Astrocyte of the cerebellum (primary cell): Measurements from ENCODE around the gene ATXN7L1.

Source experiments
- DNase-seq: peaks from one replicate; pipeline ENCODE4 v3.0.0-alpha.2; 2011; ENCODE audit warnings: low read depth
- H3K4me3 ChIP-seq: 2 replicates; pipeline ENCODE4 v1.5.1; 2011; ENCODE audit warnings: mild to moderate bottlenecking, low read depth, low read length, moderate library complexity
- in situ Hi-C: cut with HindIII; loops from 2 replicates; pipeline ENCODE4 v1.10.0; 2017; ENCODE audit warnings: low sequenced_read_pairs
- TF ChIP-seq, protein P1 (sequence below): IDR thresholded peaks from 2 replicates; pipeline ENCODE4 v1.5.1; 2012; ENCODE audit warnings: low read length, low read depth, moderate library complexity, mild to moderate bottlenecking; ENCODE audit errors: missing control alignments

ATXN7L1 gene

DNA sequence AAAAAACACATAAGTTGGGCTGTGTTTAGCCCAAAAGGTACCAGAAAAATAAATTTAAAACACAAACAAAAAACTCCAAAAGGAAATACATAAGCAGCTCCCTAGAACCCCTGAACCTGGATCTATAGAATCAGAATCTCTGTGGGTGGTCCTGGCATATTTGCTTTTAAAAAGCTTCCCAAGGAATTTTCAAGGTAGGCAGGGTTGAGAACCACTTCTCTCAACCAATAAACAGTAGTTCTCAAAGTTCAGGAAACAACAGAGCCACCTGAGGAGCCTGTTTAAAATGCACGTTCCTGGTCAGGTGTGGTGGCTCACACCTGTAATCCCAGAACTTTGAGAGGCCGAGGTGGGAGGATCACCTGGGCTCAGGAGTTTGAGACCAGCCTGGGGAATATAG is 12.5 kb downstream of the ATXN7L1 start:
- in situ Hi-C loops = no loop called here
- H3K4me3 ChIP-seq = no peak overlapping the region
- TF ChIP-seq, protein P1, sequence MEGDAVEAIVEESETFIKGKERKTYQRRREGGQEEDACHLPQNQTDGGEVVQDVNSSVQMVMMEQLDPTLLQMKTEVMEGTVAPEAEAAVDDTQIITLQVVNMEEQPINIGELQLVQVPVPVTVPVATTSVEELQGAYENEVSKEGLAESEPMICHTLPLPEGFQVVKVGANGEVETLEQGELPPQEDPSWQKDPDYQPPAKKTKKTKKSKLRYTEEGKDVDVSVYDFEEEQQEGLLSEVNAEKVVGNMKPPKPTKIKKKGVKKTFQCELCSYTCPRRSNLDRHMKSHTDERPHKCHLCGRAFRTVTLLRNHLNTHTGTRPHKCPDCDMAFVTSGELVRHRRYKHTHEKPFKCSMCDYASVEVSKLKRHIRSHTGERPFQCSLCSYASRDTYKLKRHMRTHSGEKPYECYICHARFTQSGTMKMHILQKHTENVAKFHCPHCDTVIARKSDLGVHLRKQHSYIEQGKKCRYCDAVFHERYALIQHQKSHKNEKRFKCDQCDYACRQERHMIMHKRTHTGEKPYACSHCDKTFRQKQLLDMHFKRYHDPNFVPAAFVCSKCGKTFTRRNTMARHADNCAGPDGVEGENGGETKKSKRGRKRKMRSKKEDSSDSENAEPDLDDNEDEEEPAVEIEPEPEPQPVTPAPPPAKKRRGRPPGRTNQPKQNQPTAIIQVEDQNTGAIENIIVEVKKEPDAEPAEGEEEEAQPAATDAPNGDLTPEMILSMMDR = no peak
- DNase-seq = no peak

DNA sequence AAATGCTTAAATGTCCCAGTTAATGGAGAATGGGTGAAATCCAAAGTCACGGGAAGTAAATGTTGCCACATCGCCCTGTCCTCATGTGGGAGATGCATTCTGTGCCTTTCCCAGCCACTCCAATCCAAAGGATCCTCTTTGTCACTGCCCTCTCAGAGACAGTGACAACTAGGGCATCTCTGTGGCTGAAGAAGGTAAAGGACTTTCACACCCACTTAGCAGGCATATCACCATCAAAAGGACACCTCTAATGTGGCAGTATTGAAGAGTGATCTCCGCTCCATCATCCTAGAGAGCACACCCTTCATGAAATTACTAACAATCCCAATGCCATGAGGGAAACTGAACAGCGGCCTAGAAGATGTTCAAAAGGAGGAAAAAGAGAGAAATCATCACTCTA is 13.6 kb downstream of the ATXN7L1 start:
- in situ Hi-C loops = no loop called here
- DNase-seq = no peak
- TF ChIP-seq, protein P1 = no peak
- no peak overlapping the region for H3K4me3 ChIP-seq

DNA sequence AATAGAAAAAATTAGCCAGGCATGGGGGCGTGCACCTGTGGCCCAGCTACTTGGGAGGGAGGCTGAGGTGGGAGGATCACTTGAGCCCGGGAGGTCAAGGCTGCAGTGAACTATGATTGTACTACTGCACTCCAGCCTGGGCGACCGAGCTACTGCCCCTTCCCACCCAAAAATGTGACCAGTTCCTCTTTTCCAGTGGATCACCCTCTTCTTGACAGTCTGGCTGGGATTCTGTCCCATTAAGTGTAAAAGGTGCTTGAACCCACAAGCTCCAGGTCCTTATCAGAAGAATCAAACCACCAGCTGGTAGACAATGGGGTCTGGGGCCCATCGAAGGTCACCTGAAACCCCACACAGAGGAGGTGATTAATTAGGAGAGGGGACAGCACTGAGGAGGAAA is 14.1 kb downstream of the ATXN7L1 start:
- in situ Hi-C loops = no loop called here
- H3K4me3 ChIP-seq = no peak overlapping the region
- DNase-seq = no peak
- TF ChIP-seq, protein P1 = no peak

DNA sequence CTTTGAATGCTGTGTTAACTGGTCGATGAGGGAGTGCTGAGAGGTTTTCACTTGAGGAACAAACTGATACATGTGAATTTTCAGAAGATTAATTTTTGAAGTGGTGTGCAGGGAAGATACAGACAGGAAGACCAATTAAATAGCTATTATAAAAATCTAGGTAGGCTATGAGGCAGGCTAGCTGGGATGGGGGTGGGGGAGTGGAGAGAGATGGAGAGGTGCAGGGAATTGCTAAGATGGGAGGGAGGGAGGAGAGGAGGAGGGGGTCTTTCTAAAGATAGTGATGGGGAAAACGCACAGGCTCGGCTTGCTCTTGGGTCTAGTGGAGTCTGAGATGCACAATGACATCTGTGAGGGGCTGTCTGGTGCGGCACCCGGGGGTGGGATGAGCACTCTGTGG is 15.2 kb downstream of the ATXN7L1 start:
- TF ChIP-seq, protein P1 = no peak
- no peak for DNase-seq
- in situ Hi-C loops = no loop called here
- no peak overlapping the region for H3K4me3 ChIP-seq

DNA sequence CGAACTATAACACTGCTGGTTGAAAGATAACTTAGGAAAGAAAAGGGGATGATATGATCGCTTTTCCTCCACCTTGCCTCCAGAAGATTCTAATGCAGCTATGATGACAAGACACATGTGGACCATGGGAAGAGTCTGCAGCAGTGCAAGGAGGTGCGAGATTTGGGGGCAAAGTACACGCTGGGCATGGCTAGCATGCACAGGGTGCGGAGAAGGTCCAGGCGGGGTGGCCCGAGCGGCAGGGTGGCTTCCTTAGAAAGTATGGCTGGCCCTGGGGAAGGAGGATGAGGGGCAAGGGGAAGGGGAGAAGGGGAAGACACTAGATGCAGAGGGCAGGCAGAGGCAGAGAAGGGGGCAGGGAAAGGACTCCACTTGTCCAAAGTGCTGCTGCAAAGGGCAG is 15.6 kb downstream of the ATXN7L1 start:
- DNase-seq = no peak
- TF ChIP-seq, protein P1 = no peak
- in situ Hi-C loops = no loop called here
- no peak overlapping the region for H3K4me3 ChIP-seq

DNA sequence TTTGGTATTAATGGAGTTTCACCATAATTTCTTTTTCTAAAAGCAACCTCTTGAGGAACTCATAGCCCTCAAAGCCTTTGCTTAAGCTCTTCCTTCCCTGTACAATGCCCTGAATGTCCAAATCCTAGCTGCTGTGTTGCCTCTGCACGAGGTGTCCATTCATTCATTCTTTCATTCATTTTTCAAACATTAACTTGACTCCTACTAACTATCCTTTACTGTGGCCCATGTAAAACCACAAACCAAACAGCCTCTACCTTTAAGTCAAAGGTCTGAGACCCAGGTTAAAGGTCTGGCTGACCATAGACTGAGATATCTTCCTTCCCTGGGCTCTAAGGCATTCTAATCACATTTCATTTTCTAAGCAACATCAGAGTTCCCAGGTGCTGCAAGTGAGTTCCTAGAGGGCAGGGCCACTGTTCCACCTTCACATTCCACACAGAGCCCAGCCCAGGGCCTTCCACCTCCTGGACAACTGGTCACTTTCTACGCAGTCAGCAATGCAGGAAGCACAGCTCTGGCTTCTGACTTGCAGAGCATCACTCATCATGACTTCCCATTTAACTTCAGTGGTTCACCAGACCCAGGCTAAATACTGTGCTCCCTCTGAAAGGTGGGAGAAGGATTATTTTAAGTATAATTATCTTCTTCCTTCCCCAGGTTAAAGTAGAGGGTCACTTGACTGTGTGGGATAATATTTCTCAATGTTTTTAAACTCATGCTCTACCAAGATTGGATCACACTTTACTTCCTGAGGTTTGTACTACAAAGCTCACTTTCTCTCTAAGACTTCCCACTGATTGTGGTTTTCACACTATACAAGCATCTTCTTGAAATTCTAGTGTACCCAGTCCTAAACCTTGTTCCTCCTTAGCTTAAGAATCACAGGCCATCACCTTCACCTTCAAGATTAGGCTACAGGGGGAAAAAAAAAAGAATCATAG is 19.1 kb downstream of the ATXN7L1 start:
- in situ Hi-C loops = no loop called here
- TF ChIP-seq, protein P1 = no peak
- H3K4me3 ChIP-seq = no peak overlapping the region
- DNase-seq = no peak
